ENCODE measurements around the gene RPL38. TPM values are rescaled to one million over a fixed set of nuclear protein-coding genes. Genes with fewer than 3 reads are reported as not detected.

RPL38 gene
- total RNA-seq, 1 experiment from 2014 or later: 3,689 TPM

DNA sequence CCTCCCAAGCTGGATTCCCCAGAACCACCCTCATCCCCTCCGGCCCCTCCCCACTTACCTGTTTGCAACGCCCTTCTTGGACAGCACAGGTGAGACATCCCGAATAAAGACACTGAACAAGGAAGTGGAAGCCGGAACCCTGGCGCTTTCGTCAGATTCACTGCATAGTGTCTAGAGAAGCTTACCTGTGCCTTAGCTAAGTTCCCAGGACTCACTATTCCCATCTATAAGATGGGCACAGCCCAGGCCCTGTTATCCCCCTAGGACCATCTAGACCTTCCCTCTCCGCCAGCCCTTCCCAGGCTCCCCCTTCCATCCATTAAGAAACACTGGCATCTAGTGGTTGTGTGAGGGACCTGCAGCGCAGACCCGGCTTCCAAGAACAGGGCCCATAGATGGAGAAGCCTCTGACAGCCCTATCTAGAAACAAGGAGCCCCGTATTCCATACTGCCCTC lies 26.9 kb upstream of the RPL38 start:
- no peaks in the 10 kb centered on the region for H3F3A ChIP-seq (ENCODE audit: low read length, unreplicated experiment)
- BruUV-seq (replicated peaks): no TSS peak
- H3K9me2 ChIP-seq (replicated peaks; ENCODE audit: low read length): no peaks in the 10 kb centered on the region
- no peaks in the 10 kb centered on the region for H3K79me2 ChIP-seq (ENCODE audit: low read length)
- H3K9ac ChIP-seq (ENCODE audit: low read length): no peak overlapping the region
- 0 out of 2 replicates have a peak, but pooled peaks cover 8% of the 10 kb centered on the region for H3K4me1 ChIP-seq (ENCODE audit: insufficient read depth, low read length)
- peak; percentile 82 for DNase-seq
- ChIA-PET CTCF (interaction anchor here (0.7 kb wide), 1 partner anchor 1619 kb away, joined by 7 read pairs; no protein-coding TSS in a partner anchor), POLR2A (ENCODE audit: unreplicated experiment) (no interaction called here)
- no peak overlapping the region for H2AFZ ChIP-seq (ENCODE audit: low read length)
- TF ChIP-seq EZH2phosphoT487 (IDR thresholded peaks at IDR 0.05; ENCODE audit: borderline replicate concordance, low read length): no peak
- TF ChIP-seq, protein P1, sequence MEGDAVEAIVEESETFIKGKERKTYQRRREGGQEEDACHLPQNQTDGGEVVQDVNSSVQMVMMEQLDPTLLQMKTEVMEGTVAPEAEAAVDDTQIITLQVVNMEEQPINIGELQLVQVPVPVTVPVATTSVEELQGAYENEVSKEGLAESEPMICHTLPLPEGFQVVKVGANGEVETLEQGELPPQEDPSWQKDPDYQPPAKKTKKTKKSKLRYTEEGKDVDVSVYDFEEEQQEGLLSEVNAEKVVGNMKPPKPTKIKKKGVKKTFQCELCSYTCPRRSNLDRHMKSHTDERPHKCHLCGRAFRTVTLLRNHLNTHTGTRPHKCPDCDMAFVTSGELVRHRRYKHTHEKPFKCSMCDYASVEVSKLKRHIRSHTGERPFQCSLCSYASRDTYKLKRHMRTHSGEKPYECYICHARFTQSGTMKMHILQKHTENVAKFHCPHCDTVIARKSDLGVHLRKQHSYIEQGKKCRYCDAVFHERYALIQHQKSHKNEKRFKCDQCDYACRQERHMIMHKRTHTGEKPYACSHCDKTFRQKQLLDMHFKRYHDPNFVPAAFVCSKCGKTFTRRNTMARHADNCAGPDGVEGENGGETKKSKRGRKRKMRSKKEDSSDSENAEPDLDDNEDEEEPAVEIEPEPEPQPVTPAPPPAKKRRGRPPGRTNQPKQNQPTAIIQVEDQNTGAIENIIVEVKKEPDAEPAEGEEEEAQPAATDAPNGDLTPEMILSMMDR (conservative IDR thresholded peaks at IDR 0.05; ENCODE audit: low read depth, low read length): peak; percentile 97
- no peak overlapping the region for H3K4me3 ChIP-seq (ENCODE audit: low read length)
- intact Hi-C loops (cut with micrococcal nuclease): loop anchor here (1.0 to 2.0 kb wide), 2 partner anchors 520 to 747 kb away; no protein-coding TSS in a partner anchor
- ATAC-seq: peak; percentile 94
- peaks cover 69% of the 10 kb centered on the region for H3K27me3 ChIP-seq (ENCODE audit: low read length)
- H4K20me1 ChIP-seq (ENCODE audit: low read length): no peaks in the 10 kb centered on the region
- H3K27ac ChIP-seq (ENCODE audit: low read length): no peak overlapping the region
- H3K4me2 ChIP-seq (ENCODE audit: low read length): no peak overlapping the region
- H3K9me3 ChIP-seq (ENCODE audit: low read length): no peaks in the 10 kb centered on the region
- H3K36me3 ChIP-seq (ENCODE audit: low read depth, low read length): no peaks in the 10 kb centered on the region

DNA sequence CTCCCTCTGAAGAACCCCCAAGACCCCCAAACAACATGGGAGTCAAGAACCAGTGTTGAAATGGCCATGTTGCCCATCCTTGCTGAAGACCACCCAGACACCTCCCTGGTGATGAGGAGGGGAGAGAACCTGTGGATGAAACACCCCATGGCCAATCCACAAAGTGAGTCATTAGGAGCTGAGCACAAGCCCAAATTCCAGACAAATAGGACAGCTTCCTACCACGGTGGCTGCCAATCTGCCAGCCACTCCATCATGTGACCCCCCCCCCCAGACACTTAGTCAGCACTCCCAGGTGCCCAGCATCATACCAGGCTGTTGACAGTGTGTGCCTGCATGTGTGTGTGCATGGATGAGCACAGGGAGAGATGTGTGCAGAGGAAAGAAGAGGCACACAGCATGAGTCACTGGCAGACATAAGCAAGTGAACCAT lies 26.4 kb upstream of the RPL38 start:
- ChIA-PET POLR2A (ENCODE audit: unreplicated experiment) (interaction anchor here (0.6 kb wide), 1 partner anchor 1880 kb away, joined by 4 read pairs; no protein-coding TSS in a partner anchor), CTCF (interaction anchor here (0.7 kb wide), 1 partner anchor 1620 kb away, joined by 7 read pairs; no protein-coding TSS in a partner anchor)
- no peak overlapping the region for H3K4me3 ChIP-seq (ENCODE audit: low read length)
- no peaks in the 10 kb centered on the region for H3F3A ChIP-seq (ENCODE audit: low read length, unreplicated experiment)
- no peak overlapping the region for H3K4me2 ChIP-seq (ENCODE audit: low read length)
- H3K9me2 ChIP-seq (replicated peaks; ENCODE audit: low read length): no peaks in the 10 kb centered on the region
- no peak overlapping the region for H3K27ac ChIP-seq (ENCODE audit: low read length)
- peaks cover 68% of the 10 kb centered on the region for H3K27me3 ChIP-seq (ENCODE audit: low read length)
- H3K9me3 ChIP-seq (ENCODE audit: low read length): no peaks in the 10 kb centered on the region
- BruUV-seq (replicated peaks): no TSS peak
- TF ChIP-seq EZH2 (IDR thresholded peaks at IDR 0.05; ENCODE audit: low read length, unreplicated experiment): no peak
- TF ChIP-seq, protein P1 (conservative IDR thresholded peaks at IDR 0.05; ENCODE audit: low read depth, low read length): no peak; the same call in 1 of the 2 replicates
- TF ChIP-seq EZH2phosphoT487 (IDR thresholded peaks at IDR 0.05; ENCODE audit: borderline replicate concordance, low read length): no peak
- H3K79me2 ChIP-seq (ENCODE audit: low read length): no peaks in the 10 kb centered on the region
- intact Hi-C loops (cut with micrococcal nuclease): loop anchor here (2.0 kb wide), 1 partner anchor 520 kb away; no protein-coding TSS in a partner anchor
- H3K4me1 ChIP-seq (ENCODE audit: insufficient read depth, low read length): 0 out of 2 replicates have a peak, but pooled peaks cover 8% of the 10 kb centered on the region
- H4K20me1 ChIP-seq (ENCODE audit: low read length): no peaks in the 10 kb centered on the region
- no peak overlapping the region for H3K9ac ChIP-seq (ENCODE audit: low read length)
- ATAC-seq: peak; percentile 56
- no peak overlapping the region for H2AFZ ChIP-seq (ENCODE audit: low read length)
- DNase-seq: peak; percentile 60
- H3K36me3 ChIP-seq (ENCODE audit: low read depth, low read length): no peaks in the 10 kb centered on the region

DNA sequence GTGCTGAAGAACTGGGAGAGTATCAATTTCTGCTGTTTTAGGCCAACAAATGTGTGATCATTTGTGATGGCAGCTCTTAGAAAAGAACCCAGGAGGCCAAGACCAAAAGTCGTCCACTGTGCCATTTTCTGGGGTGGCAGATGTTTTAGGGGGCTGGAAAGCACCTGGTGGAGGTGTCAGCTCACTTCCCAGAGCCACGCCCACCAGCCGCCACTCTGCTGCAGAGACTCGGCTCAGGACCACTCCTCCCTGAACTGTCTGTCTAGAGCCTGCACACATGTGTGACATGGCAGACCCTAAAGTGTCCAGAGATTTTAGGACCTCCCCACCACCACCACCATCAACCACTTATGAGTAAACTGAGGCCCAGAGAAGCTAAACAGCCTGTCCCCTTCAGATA lies 23.9 kb upstream of the RPL38 start:
- no TSS peak for BruUV-seq (replicated peaks)
- intact Hi-C loops (cut with micrococcal nuclease): no loop called here

More for the DNA sequence above, 23.9 kb upstream of the RPL38 start:
- ChIA-PET POLR2A (ENCODE audit: unreplicated experiment) (no interaction called here), CTCF (no interaction called here)
- H3K27ac ChIP-seq (ENCODE audit: low read length): no peak overlapping the region
- H3K36me3 ChIP-seq (ENCODE audit: low read depth, low read length): no peaks in the 10 kb centered on the region
- H3K9ac ChIP-seq (ENCODE audit: low read length): no peak overlapping the region
- TF ChIP-seq, protein P1 (conservative IDR thresholded peaks at IDR 0.05; ENCODE audit: low read depth, low read length): no peak
- TF ChIP-seq EZH2 (IDR thresholded peaks at IDR 0.05; ENCODE audit: low read length, unreplicated experiment) (no peak), EZH2phosphoT487 (IDR thresholded peaks at IDR 0.05; ENCODE audit: borderline replicate concordance, low read length) (no peak)
- H2AFZ ChIP-seq (ENCODE audit: low read length): no peak overlapping the region
- no peaks in the 10 kb centered on the region for H4K20me1 ChIP-seq (ENCODE audit: low read length)
- no peak overlapping the region for H3K4me2 ChIP-seq (ENCODE audit: low read length)
- H3K4me3 ChIP-seq (ENCODE audit: low read length): no peak overlapping the region
- DNase-seq (no peak), ATAC-seq (no peak)
- H3F3A ChIP-seq (ENCODE audit: low read length, unreplicated experiment): no peaks in the 10 kb centered on the region
- H3K9me2 ChIP-seq (replicated peaks; ENCODE audit: low read length): no peaks in the 10 kb centered on the region
- no peaks in the 10 kb centered on the region for H3K9me3 ChIP-seq (ENCODE audit: low read length)
- H3K4me1 ChIP-seq (ENCODE audit: insufficient read depth, low read length): 0 out of 2 replicates have a peak, but pooled peaks cover 8% of the 10 kb centered on the region
- H3K27me3 ChIP-seq (ENCODE audit: low read length): peaks cover 61% of the 10 kb centered on the region
- no peaks in the 10 kb centered on the region for H3K79me2 ChIP-seq (ENCODE audit: low read length)
